Natural killer cell (primary cell): ENCODE measurements around the gene UBE2M. TPM values are rescaled to one million over a fixed set of nuclear protein-coding genes. Genes with fewer than 3 reads are reported as not detected.
"Not testable (repeated sequence)": the region's sequence is repeated elsewhere in the genome, so short reads cannot be mapped to it uniquely, and the experiment has no call there.

Experiments used
- ATAC-seq, 3 donors: fragments of 150-1000 bp in 2 of 3; fragments of 200-7000 bp in 1 of 3; cut with Tn5 transposase; 1 replicate in 1 of 3; 2 replicates in 2 of 3; pipeline ENCODE4 v1.10.0; 2021; ENCODE audit warnings: mild to moderate bottlenecking in 2 of 3, moderate library complexity in 2 of 3
- DNase-seq, 2 donors: peaks; one replicate each; pipeline versions ENCODE4 v3.0.0 to v3.0.0-alpha.2; 2013 to 2021; ENCODE audit warnings: mixed read lengths in 1 of 2
- H3K27ac ChIP-seq: one replicate; pipeline ENCODE4 v1.5.1; 2013; ENCODE audit warnings: mild to moderate bottlenecking, low read length
- H3K27me3 ChIP-seq: one replicate; pipeline ENCODE4 v1.6.1; 2013; ENCODE audit warnings: low read length; ENCODE audit not compliant: control insufficient read depth, insufficient read depth
- H3K36me3 ChIP-seq: one replicate; pipeline ENCODE4 v1.6.1; 2013; ENCODE audit warnings: low read length; ENCODE audit not compliant: control insufficient read depth, insufficient read depth
- H3K4me1 ChIP-seq: one replicate; pipeline ENCODE4 v1.6.1; 2013; ENCODE audit warnings: low read length; ENCODE audit not compliant: control insufficient read depth, insufficient read depth
- H3K4me3 ChIP-seq: one replicate; pipeline ENCODE4 v1.5.1; 2013; ENCODE audit warnings: low read length
- H3K9me3 ChIP-seq: one replicate; pipeline ENCODE4 v1.6.1; 2013; ENCODE audit warnings: low read length; ENCODE audit not compliant: control insufficient read depth, insufficient read depth
- H3K27ac Mint-ChIP-seq, 2 donors: one replicate each; pipeline ENCODE4 v1.8.0; 2022; ENCODE audit warnings: mild to moderate bottlenecking in 2 of 2, mixed read lengths in 2 of 2, moderate library complexity in 1 of 2
- H3K27me3 Mint-ChIP-seq, 2 donors: one replicate each; pipeline ENCODE4 v1.8.0; 2022; ENCODE audit warnings: low read depth in 2 of 2, mixed read lengths in 2 of 2
- H3K36me3 Mint-ChIP-seq: one replicate; pipeline ENCODE4 v1.8.0; 2022; ENCODE audit warnings: mixed read lengths
- H3K4me1 Mint-ChIP-seq, 2 donors: one replicate each; pipeline ENCODE4 v1.8.0; 2022; ENCODE audit warnings: mixed read lengths in 2 of 2
- H3K4me3 Mint-ChIP-seq: one replicate; pipeline ENCODE4 v1.8.0; 2022; ENCODE audit warnings: mild to moderate bottlenecking, moderate library complexity, mixed read lengths
- H3K9me3 Mint-ChIP-seq, 2 donors: one replicate each; pipeline ENCODE4 v1.8.0; 2022; ENCODE audit warnings: mixed read lengths in 2 of 2
- WGBS: methylation state at CpG from one replicate; pipeline ENCODE4 v1.1.7; 2013; ENCODE audit warnings: missing lambda C conversion rate; ENCODE audit not compliant: insufficient coverage; 5-methylcytosine and 5-hydroxymethylcytosine counted together
- intact Hi-C: fragments of 100-400 bp; cut with micrococcal nuclease; formaldehyde crosslinking; loops from one replicate; pipeline ENCODE4 v1.14.2; 2022
- total RNA-seq, 4 donors: library from RNA; stranded (reverse); fragments of 120-200 nt in 1 of 4; gene quantifications; one replicate each; pipeline versions ENCODE4 v1.2.3 to v1.2.4, GENCODE V29; 2013 to 2022
- TF ChIP-seq, protein P1 (sequence below): fragments of 200-600 bp; IDR thresholded peaks from one replicate; pipeline ENCODE4 v1.8.0; 2022; ENCODE audit warnings: antibody characterized with exemption

UBE2M gene
- 10 to 100 TPM; 71.0 to 89.5 (median 81.9) TPM for total RNA-seq
- 37.4 TPM for total RNA-seq (2013)

DNA sequence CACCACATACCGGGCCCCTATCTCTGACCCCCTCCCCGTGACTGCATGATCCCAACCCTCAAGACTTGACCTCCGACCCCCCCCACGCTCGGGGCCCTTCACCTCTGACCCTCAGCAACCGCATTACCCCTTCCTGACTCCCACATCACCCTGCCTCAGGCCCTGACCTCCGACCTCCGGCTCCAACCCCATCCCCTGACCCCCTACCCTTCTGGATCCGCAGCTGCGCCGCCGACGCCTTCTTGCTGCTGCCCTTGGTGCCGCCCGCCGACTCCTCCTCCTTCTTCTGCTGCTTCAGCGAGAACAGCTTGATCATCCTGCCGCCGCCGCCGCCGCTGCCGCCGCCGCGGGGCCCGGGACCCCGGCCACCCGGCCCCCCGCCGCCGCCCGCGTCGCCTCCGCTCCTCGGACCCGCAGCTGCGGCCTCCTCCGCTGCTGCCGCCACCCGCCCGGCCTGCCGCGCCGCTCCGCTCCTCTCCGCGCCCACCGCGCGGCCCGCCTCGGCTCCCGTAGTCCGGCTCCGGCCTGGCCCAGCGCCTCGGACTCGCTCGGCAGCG lies at the start of gene UBE2M:
Gene UBE2M (minus strand): TSS at position 546 of the 557 bp plus-strand sequence. CDS start 230 bp downstream, at position 316.
- Histone ChIP-seq H3K4me3 (peak within 1 kb of the TSS; percentile 95), H3K27me3 (no peaks in the 10 kb centered on the region), H3K4me1 (peaks cover 76% of the 10 kb centered on the region), H3K36me3 (peaks cover 17% of the 10 kb centered on the region), H3K27ac (peak within 1 kb of the TSS; percentile 100), H3K9me3 (no peaks in the 10 kb centered on the region)
- Mint-ChIP-seq H3K27ac (peak within 1 kb of the TSS; percentile 99), H3K27me3 (no peaks in the 10 kb centered on the region), H3K9me3 (no peaks in the 10 kb centered on the region), H3K4me1 (peaks cover 43 to 88% of the 10 kb centered on the region in 2 donors), H3K36me3 (no peaks in the 10 kb centered on the region), H3K4me3 (peak within 1 kb of the TSS; percentile 98)
- intact Hi-C loops: no loop called here
- ATAC-seq (peak; percentile 9 to 36 (median 11)), DNase-seq (peak in 1 of 2 donors; percentile 76)
- TF ChIP-seq, protein P1, sequence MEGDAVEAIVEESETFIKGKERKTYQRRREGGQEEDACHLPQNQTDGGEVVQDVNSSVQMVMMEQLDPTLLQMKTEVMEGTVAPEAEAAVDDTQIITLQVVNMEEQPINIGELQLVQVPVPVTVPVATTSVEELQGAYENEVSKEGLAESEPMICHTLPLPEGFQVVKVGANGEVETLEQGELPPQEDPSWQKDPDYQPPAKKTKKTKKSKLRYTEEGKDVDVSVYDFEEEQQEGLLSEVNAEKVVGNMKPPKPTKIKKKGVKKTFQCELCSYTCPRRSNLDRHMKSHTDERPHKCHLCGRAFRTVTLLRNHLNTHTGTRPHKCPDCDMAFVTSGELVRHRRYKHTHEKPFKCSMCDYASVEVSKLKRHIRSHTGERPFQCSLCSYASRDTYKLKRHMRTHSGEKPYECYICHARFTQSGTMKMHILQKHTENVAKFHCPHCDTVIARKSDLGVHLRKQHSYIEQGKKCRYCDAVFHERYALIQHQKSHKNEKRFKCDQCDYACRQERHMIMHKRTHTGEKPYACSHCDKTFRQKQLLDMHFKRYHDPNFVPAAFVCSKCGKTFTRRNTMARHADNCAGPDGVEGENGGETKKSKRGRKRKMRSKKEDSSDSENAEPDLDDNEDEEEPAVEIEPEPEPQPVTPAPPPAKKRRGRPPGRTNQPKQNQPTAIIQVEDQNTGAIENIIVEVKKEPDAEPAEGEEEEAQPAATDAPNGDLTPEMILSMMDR: no peak
- under 1% methylated on average over 62 of the region's 62 CpGs for WGBS

DNA sequence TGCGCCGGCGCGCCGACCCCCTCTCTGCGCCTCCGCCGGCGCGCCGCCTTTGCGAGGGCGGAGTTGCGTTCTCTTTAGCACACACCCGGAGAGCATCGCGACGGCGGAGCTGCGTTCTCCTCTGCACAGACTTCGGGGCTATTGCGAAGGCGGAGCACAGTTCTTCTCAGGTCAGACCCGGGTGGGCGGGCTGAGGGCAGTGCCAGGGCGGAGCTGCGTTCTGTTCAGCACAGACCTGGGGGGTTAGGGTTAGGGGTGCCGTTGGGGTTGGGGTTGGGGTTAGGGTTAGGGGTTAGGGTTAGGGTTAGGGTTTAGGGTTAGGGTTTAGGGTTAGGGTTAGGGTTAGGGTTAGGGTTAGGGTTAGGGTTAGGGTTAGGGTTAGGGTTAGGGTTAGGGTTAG lies 48.8 kb upstream of the UBE2M start:
- H3K4me3 Mint-ChIP-seq, ATAC-seq, H3K4me1 ChIP-seq, intact Hi-C loops, H3K9me3 ChIP-seq, H3K4me1 Mint-ChIP-seq, H3K36me3 ChIP-seq, H3K4me3 ChIP-seq, H3K36me3 Mint-ChIP-seq, H3K27me3 Mint-ChIP-seq, H3K9me3 Mint-ChIP-seq, H3K27ac Mint-ChIP-seq, DNase-seq, H3K27me3 ChIP-seq, H3K27ac ChIP-seq: not testable (repeated sequence)
- WGBS: 90% methylated on average over 19 of the region's 28 CpGs

- H3K27ac ChIP-seq, H3K9me3 Mint-ChIP-seq, ATAC-seq, H3K4me3 ChIP-seq, H3K27ac Mint-ChIP-seq, H3K9me3 ChIP-seq, H3K4me3 Mint-ChIP-seq, H3K27me3 ChIP-seq, H3K36me3 Mint-ChIP-seq, H3K27me3 Mint-ChIP-seq, H3K4me1 Mint-ChIP-seq, H3K36me3 ChIP-seq, intact Hi-C loops, H3K4me1 ChIP-seq: not testable (repeated sequence)
- peak in 1 of 2 donors; percentile 16 for DNase-seq
- WGBS: 76% methylated on average over 39 of the region's 62 CpGs
Observed at GRCh38 chr19:58606251-58606896, 48.0 kb upstream of the UBE2M start.

DNA sequence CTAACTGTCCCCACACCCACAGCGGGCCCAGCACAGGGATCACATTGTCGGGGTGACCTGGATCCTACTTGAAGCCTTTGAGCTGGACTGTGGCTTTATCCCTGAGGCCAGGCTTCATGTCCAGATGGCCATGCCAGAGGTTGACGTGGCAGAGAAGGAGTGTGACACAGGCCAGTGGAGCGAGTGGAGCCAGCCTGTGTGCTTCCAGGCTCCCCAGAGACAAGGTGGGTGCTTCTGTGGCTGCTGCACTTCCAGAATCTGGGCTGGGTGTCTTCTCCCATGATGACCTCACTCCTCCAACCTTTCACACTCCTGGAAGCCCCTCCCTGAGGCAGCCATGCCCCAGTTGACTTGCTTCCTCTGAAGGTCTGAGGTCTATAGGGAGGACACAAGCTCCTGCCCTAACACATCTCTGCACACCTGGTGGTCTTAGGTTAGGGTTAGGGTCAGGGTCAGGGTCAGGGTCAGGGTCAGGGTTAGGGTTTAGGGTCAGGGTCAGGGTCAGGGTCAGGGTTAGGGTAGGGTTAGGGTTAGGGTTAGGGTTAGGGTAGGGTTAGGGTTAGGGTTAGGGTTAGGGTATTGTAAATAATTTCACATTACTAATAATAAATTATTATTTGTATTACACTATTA lies 27.8 kb upstream of the UBE2M start:
- TF ChIP-seq, protein P1: no peak
- peak in 1 of 2 donors; percentile 10 for DNase-seq
- Histone ChIP-seq H3K27me3 (no peaks in the 10 kb centered on the region), H3K27ac (no peak overlapping the region), H3K4me1 (peaks cover 3% of the 10 kb centered on the region), H3K9me3 (no peaks in the 10 kb centered on the region), H3K36me3 (peaks cover 4% of the 10 kb centered on the region), H3K4me3 (no peak overlapping the region)
- intact Hi-C loops: no loop called here
- Mint-ChIP-seq H3K4me1 (peaks cover 3% of the 10 kb centered on the region in 2 donors), H3K9me3 (no peaks in the 10 kb centered on the region), H3K36me3 (no peaks in the 10 kb centered on the region), H3K27me3 (no peaks in the 10 kb centered on the region), H3K4me3 (no peak overlapping the region), H3K27ac (no peak overlapping the region)
- WGBS: 94% methylated on average over 4 of the region's 4 CpGs
- ATAC-seq: no peak
